Measurements from ENCODE around the gene STX2.

GRCh38 chr12:130850418-130851021 is 11.5 kb upstream of the STX2 start:
- TF ChIP-seq CTCF (IDR thresholded peaks at IDR 0.05) (no peak), POLR2A (IDR thresholded peaks at IDR 0.05) (no peak), EP300 (IDR thresholded peaks at IDR 0.05; ENCODE audit: low read depth) (no peak), POLR2AphosphoS5 (IDR thresholded peaks at IDR 0.05) (no peak)
